GM18868 (cell line): ENCODE data around the gene AP2A2.
"Not testable (repeated sequence)": the region's sequence is repeated elsewhere in the genome, so short reads cannot be mapped to it uniquely, and the experiment has no call there.

ENCODE experiments used
- ATAC-seq: cut with Tn5 transposase; IDR thresholded peaks from one replicate; pipeline ENCODE4 v1.9.1; 2021; ENCODE audit warnings: mild to moderate bottlenecking, moderate library complexity; ENCODE audit not compliant: unreplicated experiment

AP2A2 gene

GRCh38 chr11:972523-973211 is 47.0 kb downstream of the AP2A2 start:
- no peak for ATAC-seq

GRCh38 chr11:973237-973636 is 47.6 kb downstream of the AP2A2 start:
- ATAC-seq = no peak

- not testable (repeated sequence) for ATAC-seq
Observed at GRCh38 chr11:975376-975775, 49.7 kb downstream of the AP2A2 start.

- ATAC-seq = no peak
Observed at GRCh38 chr11:975827-976226, 50.2 kb downstream of the AP2A2 start.

GRCh38 chr11:976431-977160 is 50.9 kb downstream of the AP2A2 start:
- no peak for ATAC-seq

GRCh38 chr11:977830-978720 is 52.4 kb downstream of the AP2A2 start:
- no peak for ATAC-seq

GRCh38 chr11:978781-979180 is 53.1 kb downstream of the AP2A2 start:
- no peak for ATAC-seq

GRCh38 chr11:980438-981357 is 55.0 kb downstream of the AP2A2 start:
- no peak for ATAC-seq

GRCh38 chr11:981764-982163 is 56.1 kb downstream of the AP2A2 start:
- no peak for ATAC-seq

GRCh38 chr11:984546-984945 is 58.9 kb downstream of the AP2A2 start:
- ATAC-seq = no peak

- ATAC-seq = no peak
Observed at GRCh38 chr11:985406-985805, 59.7 kb downstream of the AP2A2 start.

GRCh38 chr11:985848-986247 is 60.2 kb downstream of the AP2A2 start:
- ATAC-seq = no peak

- no peak for ATAC-seq
Observed at GRCh38 chr11:986270-986951, 60.7 kb downstream of the AP2A2 start.

GRCh38 chr11:986952-987305 is 61.3 kb downstream of the AP2A2 start:
- no peak for ATAC-seq

- no peak for ATAC-seq
Observed at GRCh38 chr11:987671-988070, 62.0 kb downstream of the AP2A2 start.

- ATAC-seq = no peak
Observed at GRCh38 chr11:990101-990500, 64.4 kb downstream of the AP2A2 start.

- ATAC-seq = no peak
Observed at GRCh38 chr11:991034-991433, 65.4 kb downstream of the AP2A2 start.

GRCh38 chr11:991711-992307 is 66.1 kb downstream of the AP2A2 start:
- no peak for ATAC-seq

- no peak for ATAC-seq
Observed at GRCh38 chr11:992577-992976, 66.9 kb downstream of the AP2A2 start.
